ENCODE data around the gene NPBWR2. TPM values are rescaled to one million over a fixed set of nuclear protein-coding genes. Genes with fewer than 3 reads are reported as not detected.

NPBWR2 gene
- total and polyA plus RNA-seq, 2 experiments from 2014 or later = not detected

DNA sequence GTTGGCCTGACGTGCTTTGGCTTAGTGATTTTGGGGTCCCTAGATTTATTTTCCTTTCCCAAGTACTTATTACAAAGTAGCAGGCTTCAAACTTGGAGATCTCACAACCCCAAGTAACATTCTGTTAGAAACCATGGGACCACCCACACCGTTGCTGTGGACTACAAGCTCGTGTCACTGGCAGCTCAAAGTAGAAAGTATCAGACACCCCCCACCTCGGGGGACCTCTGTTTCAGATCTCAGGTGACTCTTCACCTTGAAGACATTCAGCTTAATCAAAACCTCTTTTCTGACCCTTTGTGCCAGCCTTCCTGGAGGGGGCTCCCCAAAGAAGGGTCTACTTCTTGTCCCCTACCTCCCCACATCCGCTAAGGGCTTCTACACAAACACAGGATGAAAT is 41.2 kb upstream of the NPBWR2 start:
- Histone ChIP-seq H3K27me3 (ENCODE audit: insufficient read depth) (no peaks in the 10 kb centered on the region), H3K4me1 (ENCODE audit: insufficient read depth) (peaks cover 7% of the 10 kb centered on the region; the same call in 1 of the 2 replicates), H3K4me2 (no peak overlapping the region), H3F3A (replicated peaks; ENCODE audit: low read depth) (0 out of 2 replicates have a peak, but pooled peaks cover 8% of the 10 kb centered on the region), H2AFZ (no peak overlapping the region), H3K36me3 (ENCODE audit: insufficient read depth) (no peaks in the 10 kb centered on the region), H3K9me2 (ENCODE audit: insufficient read depth) (no peaks in the 10 kb centered on the region; the same call in 1 of the 2 replicates), H3K79me2 (replicated peaks; ENCODE audit: insufficient read depth) (no peaks in the 10 kb centered on the region), H4K20me1 (replicated peaks; ENCODE audit: insufficient read depth) (no peaks in the 10 kb centered on the region), H3K4me3 (no peak overlapping the region), H3K27ac (ENCODE audit: low read depth) (no peak overlapping the region)
- ATAC-seq = no peak
- H3K27me3 Mint-ChIP-seq (ENCODE audit: insufficient read depth, low read depth, poor library complexity) = peaks cover 13% of the 10 kb centered on the region
- no peak for TF ChIP-seq STAT1 (IDR thresholded peaks at IDR 0.05; ENCODE audit: unreplicated experiment)
- TF ChIP-seq EZH2phosphoT487 (IDR thresholded peaks at IDR 0.05; ENCODE audit: unreplicated experiment) = no peak
- TF ChIP-seq CREB1 (CRISPR knock-in tag; IDR thresholded peaks at IDR 0.05; ENCODE audit: low read depth) = no peak
- TF ChIP-seq POLR2AphosphoS5 (IDR thresholded peaks at IDR 0.05; ENCODE audit: low read depth) = no peak
- TF ChIP-seq, protein P1, sequence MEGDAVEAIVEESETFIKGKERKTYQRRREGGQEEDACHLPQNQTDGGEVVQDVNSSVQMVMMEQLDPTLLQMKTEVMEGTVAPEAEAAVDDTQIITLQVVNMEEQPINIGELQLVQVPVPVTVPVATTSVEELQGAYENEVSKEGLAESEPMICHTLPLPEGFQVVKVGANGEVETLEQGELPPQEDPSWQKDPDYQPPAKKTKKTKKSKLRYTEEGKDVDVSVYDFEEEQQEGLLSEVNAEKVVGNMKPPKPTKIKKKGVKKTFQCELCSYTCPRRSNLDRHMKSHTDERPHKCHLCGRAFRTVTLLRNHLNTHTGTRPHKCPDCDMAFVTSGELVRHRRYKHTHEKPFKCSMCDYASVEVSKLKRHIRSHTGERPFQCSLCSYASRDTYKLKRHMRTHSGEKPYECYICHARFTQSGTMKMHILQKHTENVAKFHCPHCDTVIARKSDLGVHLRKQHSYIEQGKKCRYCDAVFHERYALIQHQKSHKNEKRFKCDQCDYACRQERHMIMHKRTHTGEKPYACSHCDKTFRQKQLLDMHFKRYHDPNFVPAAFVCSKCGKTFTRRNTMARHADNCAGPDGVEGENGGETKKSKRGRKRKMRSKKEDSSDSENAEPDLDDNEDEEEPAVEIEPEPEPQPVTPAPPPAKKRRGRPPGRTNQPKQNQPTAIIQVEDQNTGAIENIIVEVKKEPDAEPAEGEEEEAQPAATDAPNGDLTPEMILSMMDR (conservative IDR thresholded peaks at IDR 0.05; ENCODE audit: low read depth in 2 of 2) = no peak
- no peak for TF ChIP-seq ETS1 (IDR thresholded peaks at IDR 0.05)
- no peak for TF ChIP-seq ZNF114 (CRISPR knock-in tag; IDR thresholded peaks at IDR 0.05)
- TF ChIP-seq, protein P2, sequence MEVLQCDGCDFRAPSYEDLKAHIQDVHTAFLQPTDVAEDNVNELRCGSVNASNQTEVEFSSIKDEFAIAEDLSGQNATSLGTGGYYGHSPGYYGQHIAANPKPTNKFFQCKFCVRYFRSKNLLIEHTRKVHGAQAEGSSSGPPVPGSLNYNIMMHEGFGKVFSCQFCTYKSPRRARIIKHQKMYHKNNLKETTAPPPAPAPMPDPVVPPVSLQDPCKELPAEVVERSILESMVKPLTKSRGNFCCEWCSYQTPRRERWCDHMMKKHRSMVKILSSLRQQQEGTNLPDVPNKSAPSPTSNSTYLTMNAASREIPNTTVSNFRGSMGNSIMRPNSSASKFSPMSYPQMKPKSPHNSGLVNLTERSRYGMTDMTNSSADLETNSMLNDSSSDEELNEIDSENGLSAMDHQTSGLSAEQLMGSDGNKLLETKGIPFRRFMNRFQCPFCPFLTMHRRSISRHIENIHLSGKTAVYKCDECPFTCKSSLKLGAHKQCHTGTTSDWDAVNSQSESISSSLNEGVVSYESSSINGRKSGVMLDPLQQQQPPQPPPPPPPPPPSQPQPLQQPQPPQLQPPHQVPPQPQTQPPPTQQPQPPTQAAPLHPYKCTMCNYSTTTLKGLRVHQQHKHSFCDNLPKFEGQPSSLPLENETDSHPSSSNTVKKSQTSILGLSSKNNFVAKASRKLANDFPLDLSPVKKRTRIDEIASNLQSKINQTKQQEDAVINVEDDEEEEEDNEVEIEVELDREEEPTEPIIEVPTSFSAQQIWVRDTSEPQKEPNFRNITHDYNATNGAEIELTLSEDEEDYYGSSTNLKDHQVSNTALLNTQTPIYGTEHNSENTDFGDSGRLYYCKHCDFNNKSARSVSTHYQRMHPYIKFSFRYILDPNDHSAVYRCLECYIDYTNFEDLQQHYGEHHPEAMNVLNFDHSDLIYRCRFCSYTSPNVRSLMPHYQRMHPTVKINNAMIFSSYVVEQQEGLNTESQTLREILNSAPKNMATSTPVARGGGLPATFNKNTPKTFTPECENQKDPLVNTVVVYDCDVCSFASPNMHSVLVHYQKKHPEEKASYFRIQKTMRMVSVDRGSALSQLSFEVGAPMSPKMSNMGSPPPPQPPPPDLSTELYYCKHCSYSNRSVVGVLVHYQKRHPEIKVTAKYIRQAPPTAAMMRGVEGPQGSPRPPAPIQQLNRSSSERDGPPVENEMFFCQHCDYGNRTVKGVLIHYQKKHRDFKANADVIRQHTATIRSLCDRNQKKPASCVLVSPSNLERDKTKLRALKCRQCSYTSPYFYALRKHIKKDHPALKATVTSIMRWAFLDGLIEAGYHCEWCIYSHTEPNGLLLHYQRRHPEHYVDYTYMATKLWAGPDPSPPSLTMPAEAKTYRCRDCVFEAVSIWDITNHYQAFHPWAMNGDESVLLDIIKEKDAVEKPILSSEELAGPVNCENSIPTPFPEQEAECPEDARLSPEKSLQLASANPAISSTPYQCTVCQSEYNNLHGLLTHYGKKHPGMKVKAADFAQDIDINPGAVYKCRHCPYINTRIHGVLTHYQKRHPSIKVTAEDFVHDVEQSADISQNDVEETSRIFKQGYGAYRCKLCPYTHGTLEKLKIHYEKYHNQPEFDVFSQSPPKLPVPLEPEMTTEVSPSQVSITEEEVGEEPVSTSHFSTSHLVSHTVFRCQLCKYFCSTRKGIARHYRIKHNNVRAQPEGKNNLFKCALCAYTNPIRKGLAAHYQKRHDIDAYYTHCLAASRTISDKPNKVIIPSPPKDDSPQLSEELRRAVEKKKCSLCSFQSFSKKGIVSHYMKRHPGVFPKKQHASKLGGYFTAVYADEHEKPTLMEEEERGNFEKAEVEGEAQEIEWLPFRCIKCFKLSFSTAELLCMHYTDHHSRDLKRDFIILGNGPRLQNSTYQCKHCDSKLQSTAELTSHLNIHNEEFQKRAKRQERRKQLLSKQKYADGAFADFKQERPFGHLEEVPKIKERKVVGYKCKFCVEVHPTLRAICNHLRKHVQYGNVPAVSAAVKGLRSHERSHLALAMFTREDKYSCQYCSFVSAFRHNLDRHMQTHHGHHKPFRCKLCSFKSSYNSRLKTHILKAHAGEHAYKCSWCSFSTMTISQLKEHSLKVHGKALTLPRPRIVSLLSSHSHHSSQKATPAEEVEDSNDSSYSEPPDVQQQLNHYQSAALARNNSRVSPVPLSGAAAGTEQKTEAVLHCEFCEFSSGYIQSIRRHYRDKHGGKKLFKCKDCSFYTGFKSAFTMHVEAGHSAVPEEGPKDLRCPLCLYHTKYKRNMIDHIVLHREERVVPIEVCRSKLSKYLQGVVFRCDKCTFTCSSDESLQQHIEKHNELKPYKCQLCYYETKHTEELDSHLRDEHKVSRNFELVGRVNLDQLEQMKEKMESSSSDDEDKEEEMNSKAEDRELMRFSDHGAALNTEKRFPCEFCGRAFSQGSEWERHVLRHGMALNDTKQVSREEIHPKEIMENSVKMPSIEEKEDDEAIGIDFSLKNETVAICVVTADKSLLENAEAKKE (CRISPR knock-in tag; IDR thresholded peaks at IDR 0.05) = no peak
- no peak for TF ChIP-seq NANOG (IDR thresholded peaks at IDR 0.05; ENCODE audit: borderline replicate concordance)
- TF ChIP-seq ZNF331 (CRISPR knock-in tag; IDR thresholded peaks at IDR 0.05; ENCODE audit: low read depth) = no peak
- TF ChIP-seq EZH2 (IDR thresholded peaks at IDR 0.05; ENCODE audit: low read depth, unreplicated experiment) = no peak
- TF ChIP-seq REST (IDR thresholded peaks at IDR 0.05; ENCODE audit: unreplicated experiment) = no peak
- peaks cover 12% of the 10 kb centered on the region; the same call in 2 of the 3 replicates for H3K36me3 Mint-ChIP-seq (ENCODE audit: low read depth)
- H3K9me3 Mint-ChIP-seq = peaks cover 33% of the 10 kb centered on the region
- no peak overlapping the region for H3K4me3 Mint-ChIP-seq
- H3K4me1 Mint-ChIP-seq = peaks cover 19% of the 10 kb centered on the region
- H3K27ac Mint-ChIP-seq = no peak overlapping the region
- no peak for DNase-seq (ENCODE audit: low spot score)

All from GM23338 (cell line).